Nephron progenitor cell (in vitro differentiated cells): Measurements from ENCODE around the gene CFAP65.

Experiments
- DNase-seq: peaks from one replicate; pipeline ENCODE4 v3.0.0; 2021
- H3K27ac Mint-ChIP-seq: 2 replicates; pipeline ENCODE4 v1.8.0; 2021; ENCODE audit warnings: mild to moderate bottlenecking, moderate library complexity, mixed read lengths
- H3K27me3 Mint-ChIP-seq: 2 replicates; pipeline ENCODE4 v1.8.0; 2021; ENCODE audit warnings: mild to moderate bottlenecking, low read depth, mixed read lengths; ENCODE audit not compliant: poor library complexity
- H3K36me3 Mint-ChIP-seq: 2 replicates; pipeline ENCODE4 v1.8.0; 2021; ENCODE audit warnings: low read depth, mixed read lengths
- H3K4me1 Mint-ChIP-seq: 2 replicates; pipeline ENCODE4 v1.8.0; 2021; ENCODE audit warnings: mixed read lengths
- H3K4me3 Mint-ChIP-seq: 2 replicates; pipeline ENCODE4 v1.8.0; 2021; ENCODE audit warnings: mild to moderate bottlenecking, moderate library complexity, mixed read lengths
- H3K9me3 Mint-ChIP-seq: 2 replicates; pipeline ENCODE4 v1.8.0; 2021; ENCODE audit warnings: mild to moderate bottlenecking, moderate library complexity, mixed read lengths
- CTCF ChIP-seq: fragments of 200-600 bp; sonication (generic); IDR thresholded peaks from 2 replicates; pipeline ENCODE4 v1.5.0; 2021; ENCODE audit warnings: antibody characterized with exemption

Gene CFAP65

GRCh38 chr2:218997731-218998130 lies 43.6 kb downstream of the CFAP65 start:
- Mint-ChIP-seq H3K27me3 (peaks cover 98% of the 10 kb centered on the region), H3K27ac (no peak overlapping the region), H3K4me1 (peaks cover 10% of the 10 kb centered on the region), H3K4me3 (no peak overlapping the region), H3K36me3 (no peaks in the 10 kb centered on the region), H3K9me3 (no peaks in the 10 kb centered on the region)
- TF ChIP-seq CTCF = no peak
- no peak for DNase-seq

- H3K4me3 Mint-ChIP-seq = no peak overlapping the region
- no peak for DNase-seq
- H3K9me3 Mint-ChIP-seq = no peaks in the 10 kb centered on the region
- peaks cover 7% of the 10 kb centered on the region for H3K4me1 Mint-ChIP-seq
- H3K36me3 Mint-ChIP-seq = no peaks in the 10 kb centered on the region
- no peak for TF ChIP-seq CTCF
- peaks cover 98% of the 10 kb centered on the region for H3K27me3 Mint-ChIP-seq
- H3K27ac Mint-ChIP-seq = no peak overlapping the region
Observed at GRCh38 chr2:218996937-218997336, 44.4 kb downstream of the CFAP65 start.

- Mint-ChIP-seq H3K27ac (no peak overlapping the region), H3K27me3 (peaks cover 98% of the 10 kb centered on the region), H3K36me3 (no peaks in the 10 kb centered on the region), H3K9me3 (peaks cover 4% of the 10 kb centered on the region), H3K4me3 (peak overlapping the region; percentile 70), H3K4me1 (peaks cover 7% of the 10 kb centered on the region)
- TF ChIP-seq CTCF = peak; percentile 88
- DNase-seq = peak; percentile 97
Observed at GRCh38 chr2:218995972-218996711, 45.2 kb downstream of the CFAP65 start.

GRCh38 chr2:218995561-218995960 lies 45.8 kb downstream of the CFAP65 start:
- Mint-ChIP-seq H3K4me1 (peaks cover 7% of the 10 kb centered on the region), H3K36me3 (no peaks in the 10 kb centered on the region), H3K27me3 (peaks cover 98% of the 10 kb centered on the region), H3K4me3 (peak overlapping the region; percentile 30), H3K27ac (no peak overlapping the region), H3K9me3 (peaks cover 4% of the 10 kb centered on the region)
- no peak for TF ChIP-seq CTCF
- no peak for DNase-seq

GRCh38 chr2:218993345-218994315 lies 47.7 kb downstream of the CFAP65 start, which contains the start of gene CRYBA2:
Gene CRYBA2, minus strand, starts transcription at chr2:218993422. Its CDS starts 246 bp downstream, at chr2:218993176.
- no peak for TF ChIP-seq CTCF
- Mint-ChIP-seq H3K9me3 (peaks cover 4% of the 10 kb centered on the region), H3K27ac (no peak within 1 kb of the TSS), H3K36me3 (no peaks in the 10 kb centered on the region), H3K4me3 (no peak within 1 kb of the TSS), H3K27me3 (peaks cover 98% of the 10 kb centered on the region), H3K4me1 (no peaks in the 10 kb centered on the region)
- peak; percentile 50 for DNase-seq
